Thoracic aorta (tissue), 2 donors: ENCODE results near the gene GCNT2. TPM values are rescaled to one million over a fixed set of nuclear protein-coding genes. Genes with fewer than 3 reads are reported as not detected.
"Not testable (repeated sequence)": the region's sequence is repeated elsewhere in the genome, so short reads cannot be mapped to it uniquely, and the experiment has no call there.

ENCODE experiments used
- ATAC-seq: fragments of 150-250 bp; one replicate; pipeline ENCODE4 v1.8.0; 2017; ENCODE audit warnings: low read depth; ENCODE audit not compliant: insufficient number of reproducible peaks, low FRiP score
- DNase-seq: peaks from one replicate; pipeline ENCODE4 v3.0.0-alpha.2; 2020; ENCODE audit warnings: low spot score
- H3K27ac ChIP-seq, 2 donors: fragments of 200-600 bp; sonication (generic); 1 replicate in 1 of 2; 2 replicates in 1 of 2; pipeline ENCODE4 v1.5.1; 2016; ENCODE audit warnings: mild to moderate bottlenecking in 2 of 2, moderate library complexity in 2 of 2
- H3K27me3 ChIP-seq: fragments of 200-600 bp; sonication (generic); replicated peaks from 2 replicates; pipeline ENCODE4 v1.6.0; 2016; ENCODE audit warnings: mild to moderate bottlenecking; ENCODE audit not compliant: insufficient read depth
- H3K36me3 ChIP-seq: fragments of 200-600 bp; sonication (generic); one replicate; pipeline ENCODE4 v1.5.1; 2016
- H3K4me1 ChIP-seq, 2 donors: fragments of 200-600 bp; sonication (generic); 1 replicate in 1 of 2; 2 replicates in 1 of 2; pipeline versions ENCODE4 v1.5.1 to v1.6.0; 2016; ENCODE audit warnings: low read depth in 2 of 2, mild to moderate bottlenecking in 1 of 2; ENCODE audit not compliant: control insufficient read depth in 1 of 2
- H3K4me3 ChIP-seq: fragments of 200-600 bp; sonication (generic); 2 replicates; pipeline ENCODE4 v1.5.1; 2016; ENCODE audit warnings: mild to moderate bottlenecking
- H3K9me3 ChIP-seq: fragments of 200-600 bp; sonication (generic); 2 replicates; pipeline ENCODE4 v1.5.1; 2016
- total RNA-seq, 2 donors: library from RNA; depleted of rRNA; stranded (reverse); fragments of >200 nt; gene quantifications; one replicate each; pipeline versions ENCODE4 v1.1.0 to v1.2.3, GENCODE V29; 2016
- TF ChIP-seq, protein P1 (sequence below): fragments of 200-600 bp; sonication (generic); IDR thresholded peaks from one replicate; pipeline ENCODE4 v1.5.1; 2019; ENCODE audit warnings: antibody characterized with exemption

The GCNT2 gene
- total RNA-seq, 2 donors from 2014 or later, result 29.1 to 44.9 TPM

DNA sequence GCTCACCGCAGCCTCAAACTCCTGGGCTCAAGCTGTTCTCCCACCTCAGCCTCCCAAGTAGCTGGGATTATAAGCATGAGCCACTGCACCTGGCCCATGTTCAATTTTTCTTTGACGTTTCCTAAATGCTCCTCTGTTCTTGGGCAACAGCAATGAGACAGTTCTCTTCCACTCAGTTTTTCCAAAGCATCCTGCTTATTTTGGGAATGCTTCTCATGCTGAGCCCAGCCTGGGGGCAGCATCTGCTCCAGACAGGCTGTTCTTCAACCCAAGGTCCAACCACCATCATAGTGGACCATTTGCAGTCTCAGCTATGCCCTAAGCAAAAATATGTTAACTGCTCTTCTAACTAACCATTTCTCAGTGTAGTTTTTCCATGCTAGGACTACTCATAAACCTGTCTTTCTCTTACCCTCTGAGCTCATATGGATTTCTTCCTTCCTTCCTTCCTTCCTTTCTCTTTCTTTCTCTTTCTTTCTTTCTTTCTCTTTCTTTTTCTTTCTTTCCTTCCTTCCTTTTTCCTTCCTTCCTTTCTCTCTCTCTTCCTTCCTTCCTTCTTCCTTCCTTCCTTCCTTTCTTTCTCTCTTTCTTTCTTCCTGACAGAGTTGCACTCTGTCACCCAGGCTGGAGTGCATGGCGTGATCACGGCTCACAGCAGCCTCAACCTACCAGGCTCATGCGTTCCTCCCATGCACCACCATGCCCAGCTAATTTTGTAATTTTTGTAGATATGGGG is 48.4 kb downstream of the GCNT2 start:
- ATAC-seq, result peak; percentile 16
- TF ChIP-seq, protein P1, sequence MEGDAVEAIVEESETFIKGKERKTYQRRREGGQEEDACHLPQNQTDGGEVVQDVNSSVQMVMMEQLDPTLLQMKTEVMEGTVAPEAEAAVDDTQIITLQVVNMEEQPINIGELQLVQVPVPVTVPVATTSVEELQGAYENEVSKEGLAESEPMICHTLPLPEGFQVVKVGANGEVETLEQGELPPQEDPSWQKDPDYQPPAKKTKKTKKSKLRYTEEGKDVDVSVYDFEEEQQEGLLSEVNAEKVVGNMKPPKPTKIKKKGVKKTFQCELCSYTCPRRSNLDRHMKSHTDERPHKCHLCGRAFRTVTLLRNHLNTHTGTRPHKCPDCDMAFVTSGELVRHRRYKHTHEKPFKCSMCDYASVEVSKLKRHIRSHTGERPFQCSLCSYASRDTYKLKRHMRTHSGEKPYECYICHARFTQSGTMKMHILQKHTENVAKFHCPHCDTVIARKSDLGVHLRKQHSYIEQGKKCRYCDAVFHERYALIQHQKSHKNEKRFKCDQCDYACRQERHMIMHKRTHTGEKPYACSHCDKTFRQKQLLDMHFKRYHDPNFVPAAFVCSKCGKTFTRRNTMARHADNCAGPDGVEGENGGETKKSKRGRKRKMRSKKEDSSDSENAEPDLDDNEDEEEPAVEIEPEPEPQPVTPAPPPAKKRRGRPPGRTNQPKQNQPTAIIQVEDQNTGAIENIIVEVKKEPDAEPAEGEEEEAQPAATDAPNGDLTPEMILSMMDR, result no peak
- peaks cover 3% of the 10 kb centered on the region for H3K36me3 ChIP-seq

DNA sequence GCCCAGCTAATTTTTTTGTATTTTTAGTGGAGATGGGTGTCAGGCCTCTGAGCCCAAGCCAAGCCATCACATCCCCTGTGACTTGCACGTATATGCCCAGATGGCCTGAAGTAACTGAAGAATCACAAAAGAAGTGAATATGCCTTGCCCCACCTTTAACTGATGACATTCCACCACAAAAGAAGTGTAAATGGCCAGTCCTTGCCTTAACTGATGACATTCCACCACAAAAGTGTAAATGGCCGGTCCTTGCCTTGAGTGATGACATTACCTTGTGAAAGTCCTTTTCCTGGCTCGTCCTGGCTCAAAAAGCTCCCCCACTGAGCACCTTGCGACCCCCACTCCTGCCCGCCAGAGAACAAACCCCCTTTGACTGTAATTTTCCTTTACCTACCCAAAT is 54.4 kb downstream of the GCNT2 start:
- H3K36me3 ChIP-seq, H3K9me3 ChIP-seq, H3K27ac ChIP-seq, H3K4me3 ChIP-seq, ATAC-seq, H3K27me3 ChIP-seq, DNase-seq, H3K4me1 ChIP-seq: not testable (repeated sequence)

More for the DNA sequence above, 48.4 kb downstream of the GCNT2 start:
- H3K27ac ChIP-seq, result peak overlapping the region in 1 of 2 donors; percentile 41
- no peak overlapping the region for H3K4me3 ChIP-seq
- peaks cover 0 to 5% of the 10 kb centered on the region in 2 donors for H3K4me1 ChIP-seq
- DNase-seq, result no peak
- H3K9me3 ChIP-seq, result no peaks in the 10 kb centered on the region
- H3K27me3 ChIP-seq, result no peaks in the 10 kb centered on the region

DNA sequence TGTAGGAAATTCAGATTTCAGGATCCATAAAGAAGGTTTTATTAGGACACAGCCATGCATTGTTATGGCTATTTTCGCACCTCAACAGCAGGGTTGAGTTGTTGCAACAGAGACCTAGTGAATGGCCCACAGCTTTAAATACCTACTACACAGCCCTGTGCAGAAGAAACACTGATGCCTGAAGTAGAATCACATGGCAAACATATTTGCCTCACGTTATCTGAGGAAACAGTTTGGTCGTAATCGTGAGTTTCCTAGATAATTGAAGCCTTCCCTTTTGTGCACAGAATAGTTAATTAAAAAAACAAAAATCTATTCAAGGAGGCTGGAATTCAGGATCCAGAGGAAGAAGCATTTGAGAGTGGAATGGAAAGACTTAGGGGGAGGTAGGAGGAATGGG is 55.1 kb downstream of the GCNT2 start:
- peaks cover 0 to under 1% of the 10 kb centered on the region in 2 donors for H3K4me1 ChIP-seq
- H3K27ac ChIP-seq, result no peak overlapping the region
- ATAC-seq, result no peak
- TF ChIP-seq, protein P1, result no peak
- peaks cover 3% of the 10 kb centered on the region for H3K36me3 ChIP-seq
- no peak overlapping the region for H3K4me3 ChIP-seq
- no peaks in the 10 kb centered on the region for H3K9me3 ChIP-seq
- no peaks in the 10 kb centered on the region for H3K27me3 ChIP-seq
- DNase-seq, result no peak

DNA sequence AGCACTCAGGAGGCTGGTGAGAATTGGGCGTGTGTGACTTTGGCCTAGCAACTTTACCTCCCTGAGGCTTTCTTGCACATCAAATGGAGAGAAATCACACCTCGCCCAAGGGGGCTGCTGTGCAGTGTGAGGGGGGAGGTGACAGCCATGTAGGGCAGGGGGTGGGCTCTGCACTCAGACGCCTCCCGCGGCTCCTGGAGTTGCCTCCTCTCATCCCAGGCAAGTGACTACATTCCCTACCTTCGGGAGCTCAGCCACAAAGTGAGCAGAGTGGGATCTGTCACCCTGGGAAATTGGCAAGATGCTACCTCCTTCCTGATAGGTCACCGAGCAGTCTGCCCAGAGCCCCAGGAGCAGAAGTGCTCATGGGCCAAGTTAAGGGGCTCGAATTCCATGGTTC is 56.0 kb downstream of the GCNT2 start:
- no peak overlapping the region for H3K27ac ChIP-seq
- H3K4me3 ChIP-seq, result no peak overlapping the region
- peaks cover 4 to 7% of the 10 kb centered on the region in 2 donors for H3K4me1 ChIP-seq
- ATAC-seq (no peak), DNase-seq (no peak)
- peaks cover 3% of the 10 kb centered on the region for H3K36me3 ChIP-seq
- TF ChIP-seq, protein P1, result no peak
- no peaks in the 10 kb centered on the region for H3K9me3 ChIP-seq
- no peaks in the 10 kb centered on the region for H3K27me3 ChIP-seq

DNA sequence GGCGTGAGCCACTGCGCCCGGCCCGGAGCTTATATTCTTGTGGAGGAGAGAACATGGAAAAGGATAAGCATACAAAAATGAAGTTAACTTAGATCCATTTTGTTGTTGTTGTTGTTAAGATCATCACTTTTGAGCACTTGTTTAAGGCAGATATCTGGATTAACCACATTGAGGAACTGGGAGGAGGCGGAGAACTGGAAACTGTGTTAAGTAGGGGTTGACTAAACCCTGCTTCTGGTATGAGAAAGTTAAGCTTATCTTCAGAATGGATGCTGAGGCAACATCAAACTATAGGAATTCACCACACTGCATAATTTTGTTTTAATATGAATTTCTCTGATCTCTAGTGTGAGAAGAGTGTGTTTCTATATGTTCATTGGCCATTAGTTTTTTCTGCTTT is 57.6 kb downstream of the GCNT2 start:
- no peak overlapping the region for H3K27ac ChIP-seq
- H3K36me3 ChIP-seq, result peaks cover under 1% of the 10 kb centered on the region
- H3K4me3 ChIP-seq, result no peak overlapping the region
- ATAC-seq, result no peak
- no peaks in the 10 kb centered on the region for H3K27me3 ChIP-seq
- no peak for DNase-seq
- TF ChIP-seq, protein P1, result no peak
- peaks cover 4 to 7% of the 10 kb centered on the region in 2 donors for H3K4me1 ChIP-seq
- no peaks in the 10 kb centered on the region for H3K9me3 ChIP-seq
